Adipocyte (in vitro differentiated cells): ENCODE measurements around the gene PXYLP1.

Experiments used
- DNase-seq: peaks from one replicate; pipeline ENCODE4 v3.0.0-alpha.2; 2015; ENCODE audit warnings: low read depth
- H3K27me3 ChIP-seq: replicated peaks from 2 replicates; pipeline ENCODE4 v1.7.0; 2013; ENCODE audit warnings: mild to moderate bottlenecking, low read length, moderate library complexity; ENCODE audit not compliant: control insufficient read depth, insufficient read depth
- H3K36me3 ChIP-seq: 2 replicates; pipeline ENCODE4 v1.7.0; 2013; ENCODE audit warnings: low read length, mild to moderate bottlenecking, moderate library complexity; ENCODE audit not compliant: control insufficient read depth, insufficient read depth, severe bottlenecking
- H3K4me1 ChIP-seq: 2 replicates; pipeline ENCODE4 v1.7.0; 2013; ENCODE audit warnings: mild to moderate bottlenecking, low read length, moderate library complexity; ENCODE audit not compliant: control insufficient read depth, insufficient read depth
- H3K4me3 ChIP-seq: 2 replicates; pipeline ENCODE4 v1.7.0; 2013; ENCODE audit warnings: mild to moderate bottlenecking, low read length, moderate library complexity
- H3K9ac ChIP-seq: 2 replicates; pipeline ENCODE4 v1.7.0; 2013; ENCODE audit warnings: mild to moderate bottlenecking, low read length, moderate library complexity
- H3K9me3 ChIP-seq: 2 replicates; pipeline ENCODE4 v1.7.0; 2013; ENCODE audit warnings: mild to moderate bottlenecking, low read length, moderate library complexity; ENCODE audit not compliant: control insufficient read depth

The PXYLP1 gene

DNA sequence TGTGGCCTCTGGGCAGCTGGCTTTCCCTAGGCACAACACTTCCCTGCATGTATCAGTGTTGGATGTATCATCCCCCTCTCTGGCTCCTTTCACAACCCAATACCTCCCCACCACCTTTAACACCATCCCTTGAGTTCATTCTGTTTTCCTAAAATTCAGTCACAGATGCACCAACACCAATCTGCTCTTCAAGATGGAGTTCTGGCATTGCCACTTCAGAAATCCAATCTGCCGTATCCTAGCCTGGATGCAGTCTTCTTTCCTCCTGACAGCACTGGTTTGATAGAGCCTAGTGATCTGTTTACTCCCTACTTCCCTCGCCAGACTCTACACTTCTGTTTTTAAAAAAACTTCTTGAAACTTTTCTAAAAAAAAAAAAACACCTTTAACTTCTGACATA, 21.7 kb downstream of the PXYLP1 start:
- Histone ChIP-seq H3K9me3 (no peaks in the 10 kb centered on the region), H3K27me3 (no peaks in the 10 kb centered on the region), H3K36me3 (no peaks in the 10 kb centered on the region), H3K9ac (no peak overlapping the region), H3K4me1 (no peaks in the 10 kb centered on the region), H3K4me3 (no peak overlapping the region)
- no peak for DNase-seq

- Histone ChIP-seq H3K9ac (no peak overlapping the region), H3K4me1 (no peaks in the 10 kb centered on the region), H3K27me3 (no peaks in the 10 kb centered on the region), H3K4me3 (no peak overlapping the region), H3K9me3 (no peaks in the 10 kb centered on the region), H3K36me3 (no peaks in the 10 kb centered on the region)
- no peak for DNase-seq
These were observed 22.2 kb downstream of the PXYLP1 start for GRCh38 chr3:141253811-141254210.

- Histone ChIP-seq H3K36me3 (no peaks in the 10 kb centered on the region), H3K4me3 (no peak overlapping the region), H3K27me3 (no peaks in the 10 kb centered on the region), H3K4me1 (no peaks in the 10 kb centered on the region), H3K9ac (no peak overlapping the region), H3K9me3 (no peaks in the 10 kb centered on the region)
- no peak for DNase-seq
These were observed 23.7 kb downstream of the PXYLP1 start for GRCh38 chr3:141255137-141255845.

GRCh38 chr3:141255846-141256261, 24.2 kb downstream of the PXYLP1 start:
- Histone ChIP-seq H3K9me3 (no peaks in the 10 kb centered on the region), H3K4me3 (no peak overlapping the region), H3K4me1 (no peaks in the 10 kb centered on the region), H3K27me3 (no peaks in the 10 kb centered on the region), H3K9ac (no peak overlapping the region), H3K36me3 (no peaks in the 10 kb centered on the region)
- no peak for DNase-seq

- Histone ChIP-seq H3K9me3 (no peaks in the 10 kb centered on the region), H3K4me3 (no peak overlapping the region)
- DNase-seq: no peak
These were observed 25.2 kb downstream of the PXYLP1 start for GRCh38 chr3:141256820-141257219.

DNA sequence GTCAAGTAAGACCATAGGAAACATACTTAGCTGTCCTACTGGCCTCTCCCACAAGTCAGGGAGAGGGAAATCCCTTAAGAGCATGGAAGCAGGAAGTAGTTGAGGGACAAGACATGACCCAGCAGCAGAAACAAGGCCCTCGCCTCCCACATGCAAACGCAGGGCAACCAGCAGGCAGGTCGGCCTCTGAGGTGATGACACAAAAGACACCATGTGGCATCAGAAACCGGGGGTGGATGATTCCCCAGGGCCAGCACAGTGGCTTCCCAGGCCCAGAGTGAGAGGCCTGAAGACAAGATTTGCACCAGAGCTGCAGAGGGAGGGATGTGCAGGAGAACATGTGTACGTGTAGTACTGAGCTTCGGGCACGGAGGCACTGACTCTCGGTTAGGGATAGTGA, 26.3 kb downstream of the PXYLP1 start:
- Histone ChIP-seq H3K27me3 (no peaks in the 10 kb centered on the region), H3K9ac (no peak overlapping the region), H3K4me1 (no peaks in the 10 kb centered on the region), H3K36me3 (no peaks in the 10 kb centered on the region), H3K4me3 (no peak overlapping the region), H3K9me3 (no peaks in the 10 kb centered on the region)
- DNase-seq: no peak

More at GRCh38 chr3:141256820-141257219, 25.2 kb downstream of the PXYLP1 start:
- Histone ChIP-seq H3K9ac (no peak overlapping the region), H3K36me3 (no peaks in the 10 kb centered on the region), H3K4me1 (no peaks in the 10 kb centered on the region), H3K27me3 (no peaks in the 10 kb centered on the region)

GRCh38 chr3:141258973-141259372, 27.3 kb downstream of the PXYLP1 start:
- Histone ChIP-seq H3K36me3 (no peaks in the 10 kb centered on the region), H3K9ac (no peak overlapping the region), H3K27me3 (no peaks in the 10 kb centered on the region), H3K4me1 (no peaks in the 10 kb centered on the region), H3K9me3 (no peaks in the 10 kb centered on the region), H3K4me3 (no peak overlapping the region)
- DNase-seq: no peak

- H3K4me1 ChIP-seq: no peaks in the 10 kb centered on the region
- H3K27me3 ChIP-seq: no peaks in the 10 kb centered on the region
- DNase-seq: no peak
- H3K9ac ChIP-seq: no peak overlapping the region
- no peak overlapping the region for H3K4me3 ChIP-seq
- no peaks in the 10 kb centered on the region for H3K9me3 ChIP-seq
- H3K36me3 ChIP-seq: no peaks in the 10 kb centered on the region
These were observed 28.4 kb downstream of the PXYLP1 start for GRCh38 chr3:141259821-141260629.

GRCh38 chr3:141260630-141260927, 29.0 kb downstream of the PXYLP1 start:
- no peak for DNase-seq
- Histone ChIP-seq H3K36me3 (no peaks in the 10 kb centered on the region), H3K4me3 (no peak overlapping the region), H3K4me1 (no peaks in the 10 kb centered on the region), H3K9ac (no peak overlapping the region), H3K9me3 (no peaks in the 10 kb centered on the region), H3K27me3 (no peaks in the 10 kb centered on the region)

GRCh38 chr3:141261472-141262307, 30.1 kb downstream of the PXYLP1 start:
- DNase-seq: no peak

DNA sequence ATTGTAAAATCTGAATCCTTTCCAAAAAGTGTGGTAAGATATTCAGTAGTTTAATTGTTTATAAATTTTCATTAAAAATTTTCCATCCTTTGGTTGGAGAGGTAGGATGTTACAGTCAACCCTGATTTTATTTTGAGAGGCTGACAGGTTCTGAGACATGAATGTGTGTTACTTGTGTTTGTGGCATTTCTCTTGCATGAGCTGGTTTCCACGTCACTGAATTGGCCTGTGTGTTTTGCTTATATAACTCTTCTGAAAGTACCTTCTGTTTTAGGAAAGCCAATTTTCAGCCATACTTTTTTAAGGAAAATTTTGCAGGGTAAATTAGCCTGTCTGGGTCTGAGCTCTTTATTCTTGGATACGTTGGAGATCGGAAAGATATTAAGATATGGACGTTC, 30.7 kb downstream of the PXYLP1 start:
- Histone ChIP-seq H3K4me1 (no peaks in the 10 kb centered on the region), H3K9ac (no peak overlapping the region), H3K9me3 (no peaks in the 10 kb centered on the region), H3K36me3 (no peaks in the 10 kb centered on the region), H3K27me3 (no peaks in the 10 kb centered on the region), H3K4me3 (no peak overlapping the region)
- peak; percentile 35 for DNase-seq

More at GRCh38 chr3:141261472-141262307, 30.1 kb downstream of the PXYLP1 start:
- no peaks in the 10 kb centered on the region for H3K9me3 ChIP-seq
- no peaks in the 10 kb centered on the region for H3K27me3 ChIP-seq
- H3K4me1 ChIP-seq: no peaks in the 10 kb centered on the region
- H3K9ac ChIP-seq: no peak overlapping the region
- no peak overlapping the region for H3K4me3 ChIP-seq
- no peaks in the 10 kb centered on the region for H3K36me3 ChIP-seq
